ENCODE measurements around the gene TNNI3K.

- TF ChIP-seq ZNF274 (IDR thresholded peaks at IDR 0.05; ENCODE audit: low read depth, low read length) (no peak), YY1 (IDR thresholded peaks at IDR 0.05; ENCODE audit: insufficient read depth, insufficient read length) (no peak), SUZ12 (IDR thresholded peaks at IDR 0.05; ENCODE audit: extremely low read depth, insufficient read depth, insufficient read length) (no peak)
Observed at GRCh38 chr1:74590288-74590687, 355.1 kb downstream of the TNNI3K start.
